ENCODE data around the gene AZU1.
"Not testable (repeated sequence)": the region's sequence is repeated elsewhere in the genome, so short reads cannot be mapped to it uniquely, and the experiment has no call there.

Gene AZU1

GRCh38 chr19:853614-854220 is 26.1 kb downstream of the AZU1 start:
- H3K9ac ChIP-seq (ENCODE audit: low read depth, low read length); H3K27me3 ChIP-seq (ENCODE audit: insufficient read depth, low read length): not testable (repeated sequence)
- WGBS: 94% methylated on average over 11 of the region's 17 CpGs

GRCh38 chr19:854549-854948 is 26.9 kb downstream of the AZU1 start:
- no peaks in the 10 kb centered on the region for H3K36me3 ChIP-seq (ENCODE audit: insufficient read depth, low read length)
- H3K9ac ChIP-seq (ENCODE audit: low read depth, low read length): no peak overlapping the region
- peaks cover 10% of the 10 kb centered on the region for H3K27me3 ChIP-seq (ENCODE audit: insufficient read depth, low read length)

More at GRCh38 chr19:853614-854220, 26.1 kb downstream of the AZU1 start:
- not testable (repeated sequence) for H3K4me3 ChIP-seq (ENCODE audit: low read length); H3K27ac ChIP-seq (ENCODE audit: low read depth, low read length); H3K4me1 ChIP-seq (ENCODE audit: insufficient read depth, low read length); H3K9me3 ChIP-seq (ENCODE audit: insufficient read depth, low read depth, low read length); H3K36me3 ChIP-seq (ENCODE audit: insufficient read depth, low read length)

GRCh38 chr19:855142-855541 is 27.5 kb downstream of the AZU1 start:
- H3K27ac ChIP-seq (ENCODE audit: low read depth, low read length): no peak overlapping the region
- H3K4me3 ChIP-seq (ENCODE audit: low read length): no peak overlapping the region
- no peaks in the 10 kb centered on the region for H3K4me1 ChIP-seq (ENCODE audit: insufficient read depth, low read length)
- H3K27me3 ChIP-seq (ENCODE audit: insufficient read depth, low read length): peaks cover 16% of the 10 kb centered on the region
- WGBS: 89% methylated on average over 12 of the region's 12 CpGs
- no peaks in the 10 kb centered on the region for H3K36me3 ChIP-seq (ENCODE audit: insufficient read depth, low read length)
- H3K9ac ChIP-seq (ENCODE audit: low read depth, low read length): no peak overlapping the region
- no peaks in the 10 kb centered on the region for H3K9me3 ChIP-seq (ENCODE audit: insufficient read depth, low read depth, low read length)

More at GRCh38 chr19:854549-854948, 26.9 kb downstream of the AZU1 start:
- no peak overlapping the region for H3K4me3 ChIP-seq (ENCODE audit: low read length)
- H3K27ac ChIP-seq (ENCODE audit: low read depth, low read length): no peak overlapping the region
- no peaks in the 10 kb centered on the region for H3K4me1 ChIP-seq (ENCODE audit: insufficient read depth, low read length)
- WGBS: 95% methylated on average over 4 of the region's 6 CpGs
- H3K9me3 ChIP-seq (ENCODE audit: insufficient read depth, low read depth, low read length): no peaks in the 10 kb centered on the region

GRCh38 chr19:855566-856120 is 28.0 kb downstream of the AZU1 start:
- no peak overlapping the region for H3K27ac ChIP-seq (ENCODE audit: low read depth, low read length)
- 81% methylated on average over 40 of the region's 40 CpGs for WGBS
- H3K4me1 ChIP-seq (ENCODE audit: insufficient read depth, low read length): no peaks in the 10 kb centered on the region
- no peaks in the 10 kb centered on the region for H3K9me3 ChIP-seq (ENCODE audit: insufficient read depth, low read depth, low read length)
- no peaks in the 10 kb centered on the region for H3K36me3 ChIP-seq (ENCODE audit: insufficient read depth, low read length)
- H3K4me3 ChIP-seq (ENCODE audit: low read length): no peak overlapping the region
- no peak overlapping the region for H3K9ac ChIP-seq (ENCODE audit: low read depth, low read length)
- peaks cover 20% of the 10 kb centered on the region for H3K27me3 ChIP-seq (ENCODE audit: insufficient read depth, low read length)

- Histone ChIP-seq H3K36me3 (ENCODE audit: insufficient read depth, low read length) (no peaks in the 10 kb centered on the region), H3K27me3 (ENCODE audit: insufficient read depth, low read length) (peaks cover 27% of the 10 kb centered on the region), H3K9ac (ENCODE audit: low read depth, low read length) (no peak overlapping the region), H3K4me3 (ENCODE audit: low read length) (no peak overlapping the region), H3K27ac (ENCODE audit: low read depth, low read length) (no peak overlapping the region), H3K4me1 (ENCODE audit: insufficient read depth, low read length) (no peaks in the 10 kb centered on the region), H3K9me3 (ENCODE audit: insufficient read depth, low read depth, low read length) (no peaks in the 10 kb centered on the region)
- WGBS: 80% methylated on average over 9 of the region's 9 CpGs
Measured at GRCh38 chr19:858284-858683, 30.6 kb downstream of the AZU1 start.

- H3K4me3 ChIP-seq (ENCODE audit: low read length): peak within 1 kb of the TSS; percentile 53
- H3K27ac ChIP-seq (ENCODE audit: low read depth, low read length): no peak within 1 kb of the TSS
- H3K36me3 ChIP-seq (ENCODE audit: insufficient read depth, low read length): no peaks in the 10 kb centered on the region
- H3K9me3 ChIP-seq (ENCODE audit: insufficient read depth, low read depth, low read length): no peaks in the 10 kb centered on the region
- H3K9ac ChIP-seq (ENCODE audit: low read depth, low read length): no peak within 1 kb of the TSS
- no peaks in the 10 kb centered on the region for H3K4me1 ChIP-seq (ENCODE audit: insufficient read depth, low read length)
- H3K27me3 ChIP-seq (ENCODE audit: insufficient read depth, low read length): peaks cover 27% of the 10 kb centered on the region
- 74% methylated on average over 24 of the region's 24 CpGs for WGBS
Measured at GRCh38 chr19:858868-859843, 31.5 kb downstream of the AZU1 start, which contains the start of gene CFD. TSS of gene CFD (plus strand) at chr19:859664. CDS start at chr19:859690, 26 bp downstream.

- 54% methylated on average over 34 of the region's 35 CpGs for WGBS
Measured at GRCh38 chr19:861141-861755, 33.6 kb downstream of the AZU1 start.

GRCh38 chr19:861756-862580 is 34.3 kb downstream of the AZU1 start:
- no peaks in the 10 kb centered on the region for H3K36me3 ChIP-seq (ENCODE audit: insufficient read depth, low read length)
- H3K27me3 ChIP-seq (ENCODE audit: insufficient read depth, low read length): peaks cover 27% of the 10 kb centered on the region
- no peaks in the 10 kb centered on the region for H3K4me1 ChIP-seq (ENCODE audit: insufficient read depth, low read length)
- peak overlapping the region; percentile 35; the same call in 1 of the 2 replicates for H3K27ac ChIP-seq (ENCODE audit: low read depth, low read length)
- H3K4me3 ChIP-seq (ENCODE audit: low read length): peak overlapping the region; percentile 53
- H3K9me3 ChIP-seq (ENCODE audit: insufficient read depth, low read depth, low read length): no peaks in the 10 kb centered on the region
- no peak overlapping the region for H3K9ac ChIP-seq (ENCODE audit: low read depth, low read length)
- WGBS: 9% methylated on average over 60 of the region's 60 CpGs

More at GRCh38 chr19:861141-861755, 33.6 kb downstream of the AZU1 start:
- peak overlapping the region; percentile 35; the same call in 1 of the 2 replicates for H3K27ac ChIP-seq (ENCODE audit: low read depth, low read length)
- no peaks in the 10 kb centered on the region for H3K4me1 ChIP-seq (ENCODE audit: insufficient read depth, low read length)
- no peak overlapping the region for H3K9ac ChIP-seq (ENCODE audit: low read depth, low read length)
- H3K9me3 ChIP-seq (ENCODE audit: insufficient read depth, low read depth, low read length): no peaks in the 10 kb centered on the region
- H3K4me3 ChIP-seq (ENCODE audit: low read length): peak overlapping the region; percentile 36
- H3K27me3 ChIP-seq (ENCODE audit: insufficient read depth, low read length): peaks cover 27% of the 10 kb centered on the region
- H3K36me3 ChIP-seq (ENCODE audit: insufficient read depth, low read length): no peaks in the 10 kb centered on the region

- Histone ChIP-seq H3K9me3 (ENCODE audit: insufficient read depth, low read depth, low read length) (no peaks in the 10 kb centered on the region), H3K4me3 (ENCODE audit: low read length) (peak overlapping the region; percentile 53), H3K27ac (ENCODE audit: low read depth, low read length) (no peak overlapping the region), H3K9ac (ENCODE audit: low read depth, low read length) (no peak overlapping the region), H3K27me3 (ENCODE audit: insufficient read depth, low read length) (peaks cover 27% of the 10 kb centered on the region), H3K4me1 (ENCODE audit: insufficient read depth, low read length) (no peaks in the 10 kb centered on the region), H3K36me3 (ENCODE audit: insufficient read depth, low read length) (0 out of 2 replicates have a peak, but pooled peaks cover under 1% of the 10 kb centered on the region)
- WGBS: 20% methylated on average over 48 of the region's 48 CpGs
Measured at GRCh38 chr19:862581-863314, 35.1 kb downstream of the AZU1 start.

GRCh38 chr19:863315-863620 is 35.6 kb downstream of the AZU1 start:
- H3K36me3 ChIP-seq (ENCODE audit: insufficient read depth, low read length): peaks cover 5% of the 10 kb centered on the region; the same call in 1 of the 2 replicates
- H3K4me3 ChIP-seq (ENCODE audit: low read length): peak overlapping the region; percentile 53; the same call in 1 of the 2 replicates
- no peak overlapping the region for H3K9ac ChIP-seq (ENCODE audit: low read depth, low read length)
- H3K4me1 ChIP-seq (ENCODE audit: insufficient read depth, low read length): no peaks in the 10 kb centered on the region
- peaks cover 27% of the 10 kb centered on the region for H3K27me3 ChIP-seq (ENCODE audit: insufficient read depth, low read length)
- WGBS: 82% methylated on average over 4 of the region's 7 CpGs
- H3K9me3 ChIP-seq (ENCODE audit: insufficient read depth, low read depth, low read length): no peaks in the 10 kb centered on the region
- no peak overlapping the region for H3K27ac ChIP-seq (ENCODE audit: low read depth, low read length)
